ENCODE measurements around the gene TIPIN.

Gene TIPIN

GRCh38 chr15:66389098-66389858 lies 32.8 kb upstream of the TIPIN start:
- Histone ChIP-seq H3K36me3 (ENCODE audit: control insufficient read depth in 2 of 2, insufficient read depth in 1 of 2, low read length in 2 of 2) (peaks cover 0 to 23% of the 10 kb centered on the region in 2 experiments; a peak in 2 of 3 replicates), H3K27ac (ENCODE audit: extremely low read depth, low read depth, low read length) (no peak overlapping the region), H3K4me3 (ENCODE audit: low read depth, low read length) (no peak overlapping the region), H3K9me3 (ENCODE audit: control insufficient read depth, insufficient read depth, low read depth, low read length) (no peaks in the 10 kb centered on the region), H3K4me1 (ENCODE audit: control insufficient read depth, insufficient read depth, low read length) (peaks cover 5% of the 10 kb centered on the region; the same call in 1 of the 2 replicates)
- peak; percentile 39; the same call in 1 of the 2 replicates for TF ChIP-seq ZNF362 (tag by site-specific recombination; IDR thresholded peaks at IDR 0.05)
- TF ChIP-seq ZBTB26 (tag by site-specific recombination; optimal IDR thresholded peaks at IDR 0.05), result peak; percentile 11
- TF ChIP-seq ZNF138 (tag by site-specific recombination; IDR thresholded peaks at IDR 0.05; ENCODE audit: borderline replicate concordance), result no peak
- TF ChIP-seq ZNF600 (tag by site-specific recombination; IDR thresholded peaks at IDR 0.05), result peak; percentile 69
- ChIA-PET POLR2A (interaction anchor here (0.7 kb wide), 1 partner anchor 112 kb away, joined by 5 read pairs; no protein-coding TSS in a partner anchor), CTCF (interaction anchor here (0.5 to 4.8 kb wide), 3 partner anchors 35 to 115 kb away, joined by 3 to 58 read pairs (median 3); partner anchors contain the start of gene SNAPC5)

- POLR2A ChIA-PET, result interaction anchor here (0.7 to 3.2 kb wide), 5 partner anchors 16 to 317 kb away, joined by 3 to 26 read pairs (median 7); partner anchors contain the start of genes SNAPC5 and TIPIN
Measured at GRCh38 chr15:66388576-66388975, 32.1 kb upstream of the TIPIN start.

GRCh38 chr15:66388043-66388363 lies 31.5 kb upstream of the TIPIN start:
- H3K36me3 ChIP-seq (ENCODE audit: control insufficient read depth in 2 of 2, insufficient read depth in 1 of 2, low read length in 2 of 2), result peaks cover 0 to 23% of the 10 kb centered on the region in 2 experiments; a peak in 2 of 3 replicates
- POLR2A ChIA-PET, result interaction anchor here (0.7 to 3.2 kb wide), 9 partner anchors 17 to 318 kb away, joined by 3 to 26 read pairs (median 7); partner anchors contain the start of genes RPL4, SNAPC5, TIPIN and ZWILCH

More at GRCh38 chr15:66388576-66388975, 32.1 kb upstream of the TIPIN start:
- H3K9me3 ChIP-seq (ENCODE audit: control insufficient read depth, insufficient read depth, low read depth, low read length), result no peaks in the 10 kb centered on the region
- CTCF ChIA-PET, result interaction anchor here (0.7 to 4.8 kb wide), 4 partner anchors 15 to 994 kb away, joined by 3 to 58 read pairs (median 8); partner anchors contain the start of gene SNAPC5
- peaks cover 5% of the 10 kb centered on the region; the same call in 1 of the 2 replicates for H3K4me1 ChIP-seq (ENCODE audit: control insufficient read depth, insufficient read depth, low read length)
- no peak overlapping the region for H3K27ac ChIP-seq (ENCODE audit: extremely low read depth, low read depth, low read length)
- H3K36me3 ChIP-seq (ENCODE audit: control insufficient read depth in 2 of 2, insufficient read depth in 1 of 2, low read length in 2 of 2), result peaks cover 0 to 23% of the 10 kb centered on the region in 2 experiments; a peak in 2 of 3 replicates
- peak; percentile 75; the same call in 1 of the 2 replicates for TF ChIP-seq SCRT1 (tag by site-specific recombination; IDR thresholded peaks at IDR 0.05; ENCODE audit: borderline replicate concordance)
- TF ChIP-seq ZNF596 (tag by site-specific recombination; IDR thresholded peaks at IDR 0.05), result no peak
- peak; percentile 77; the same call in 1 of the 2 replicates for TF ChIP-seq SCRT2 (tag by site-specific recombination; IDR thresholded peaks at IDR 0.05)
- no peak overlapping the region for H3K4me3 ChIP-seq (ENCODE audit: low read depth, low read length)

More at GRCh38 chr15:66388043-66388363, 31.5 kb upstream of the TIPIN start:
- TF ChIP-seq CTCF (tag by site-specific recombination; IDR thresholded peaks at IDR 0.05) (no peak), ZNF324 (tag by site-specific recombination; IDR thresholded peaks at IDR 0.05) (no peak), ZNF157 (tag by site-specific recombination; IDR thresholded peaks at IDR 0.05) (no peak), ZNF560 (tag by site-specific recombination; IDR thresholded peaks at IDR 0.05; ENCODE audit: borderline replicate concordance) (no peak), AEBP2 (tag by site-specific recombination; IDR thresholded peaks at IDR 0.05; ENCODE audit: borderline replicate concordance) (no peak), PRDM10 (tag by site-specific recombination; IDR thresholded peaks at IDR 0.05) (no peak), SCRT2 (tag by site-specific recombination; IDR thresholded peaks at IDR 0.05) (no peak), ZNF843 (tag by site-specific recombination; IDR thresholded peaks at IDR 0.05) (no peak), ZNF121 (tag by site-specific recombination; IDR thresholded peaks at IDR 0.05) (no peak), ZNF433 (tag by site-specific recombination; IDR thresholded peaks at IDR 0.05; ENCODE audit: low read depth) (no peak), ZNF26 (tag by site-specific recombination; IDR thresholded peaks at IDR 0.05) (no peak)
- CTCF ChIA-PET, result interaction anchor here (0.6 to 4.8 kb wide), 12 partner anchors 11 to 994 kb away, joined by 3 to 58 read pairs (median 4); partner anchors contain the start of gene SNAPC5
- Histone ChIP-seq H3K4me1 (ENCODE audit: control insufficient read depth, insufficient read depth, low read length) (peaks cover 5% of the 10 kb centered on the region; the same call in 1 of the 2 replicates), H3K9me3 (ENCODE audit: control insufficient read depth, insufficient read depth, low read depth, low read length) (no peaks in the 10 kb centered on the region), H3K27ac (ENCODE audit: extremely low read depth, low read depth, low read length) (peak overlapping the region; percentile 83), H3K4me3 (ENCODE audit: low read depth, low read length) (peak overlapping the region; percentile 88)
